CMK (cell line): Measurements from ENCODE around the gene SUMO3.

ENCODE experiments used
- DNase-seq: peaks from one replicate; pipeline ENCODE4 v3.0.0-alpha.2; 2010; ENCODE audit warnings: low read depth

Gene SUMO3

GRCh38 chr21:44778499-44778911, 39.4 kb downstream of the SUMO3 start:
- no peak for DNase-seq

- no peak for DNase-seq
These were observed 39.8 kb downstream of the SUMO3 start for GRCh38 chr21:44778094-44778493.

DNA sequence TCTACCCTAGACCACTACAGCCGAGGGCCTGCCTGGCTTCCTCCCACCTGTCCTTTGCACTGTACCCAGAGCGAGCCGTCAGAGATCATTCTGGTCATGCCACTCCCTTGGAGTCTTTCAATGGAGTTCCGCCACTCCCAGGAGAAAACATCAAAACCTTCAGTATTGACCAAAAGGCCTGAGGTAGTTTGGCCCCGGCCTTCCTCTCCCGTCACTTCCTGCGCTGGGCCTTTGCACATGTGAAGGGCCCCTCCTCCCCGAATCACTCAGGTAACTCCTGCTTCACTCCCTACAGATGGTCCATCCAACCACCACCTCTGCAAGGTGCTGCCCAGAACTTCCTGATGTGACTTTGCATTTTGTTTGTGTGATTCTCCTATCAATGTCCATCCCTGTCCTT, 42.9 kb downstream of the SUMO3 start:
- DNase-seq: no peak

- DNase-seq: no peak
These were observed 44.5 kb downstream of the SUMO3 start for GRCh38 chr21:44773291-44773932.

DNA sequence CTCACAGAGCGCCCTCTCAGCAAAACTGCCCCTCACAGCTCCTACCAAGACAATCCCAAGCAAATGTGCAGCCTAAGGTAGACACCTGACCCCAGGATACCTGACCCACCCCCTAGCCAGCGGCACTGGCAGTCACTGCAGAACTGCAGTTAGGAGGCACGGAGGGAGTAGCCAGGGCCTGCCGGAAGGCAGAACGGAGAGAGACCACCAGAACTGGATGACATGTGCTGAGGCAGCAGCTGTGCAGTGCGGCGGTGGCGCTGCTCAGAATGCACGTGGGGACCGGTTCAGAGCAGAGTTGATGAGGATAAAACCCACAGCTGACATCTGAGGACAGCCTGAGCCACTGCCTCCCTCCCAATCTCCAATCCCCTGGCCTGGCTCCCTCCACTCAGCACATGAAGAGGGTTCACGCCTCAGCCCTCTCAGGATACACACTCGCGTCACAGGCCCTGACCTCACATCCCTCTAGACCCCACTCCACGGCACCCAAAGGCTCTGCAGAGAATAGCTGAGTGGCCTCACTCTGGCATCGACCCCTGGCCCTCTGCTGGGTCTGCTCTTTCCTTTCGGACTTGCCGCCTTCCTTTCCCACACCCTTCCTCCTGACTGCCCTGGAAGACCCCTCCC, 45.9 kb downstream of the SUMO3 start:
- no peak for DNase-seq

DNA sequence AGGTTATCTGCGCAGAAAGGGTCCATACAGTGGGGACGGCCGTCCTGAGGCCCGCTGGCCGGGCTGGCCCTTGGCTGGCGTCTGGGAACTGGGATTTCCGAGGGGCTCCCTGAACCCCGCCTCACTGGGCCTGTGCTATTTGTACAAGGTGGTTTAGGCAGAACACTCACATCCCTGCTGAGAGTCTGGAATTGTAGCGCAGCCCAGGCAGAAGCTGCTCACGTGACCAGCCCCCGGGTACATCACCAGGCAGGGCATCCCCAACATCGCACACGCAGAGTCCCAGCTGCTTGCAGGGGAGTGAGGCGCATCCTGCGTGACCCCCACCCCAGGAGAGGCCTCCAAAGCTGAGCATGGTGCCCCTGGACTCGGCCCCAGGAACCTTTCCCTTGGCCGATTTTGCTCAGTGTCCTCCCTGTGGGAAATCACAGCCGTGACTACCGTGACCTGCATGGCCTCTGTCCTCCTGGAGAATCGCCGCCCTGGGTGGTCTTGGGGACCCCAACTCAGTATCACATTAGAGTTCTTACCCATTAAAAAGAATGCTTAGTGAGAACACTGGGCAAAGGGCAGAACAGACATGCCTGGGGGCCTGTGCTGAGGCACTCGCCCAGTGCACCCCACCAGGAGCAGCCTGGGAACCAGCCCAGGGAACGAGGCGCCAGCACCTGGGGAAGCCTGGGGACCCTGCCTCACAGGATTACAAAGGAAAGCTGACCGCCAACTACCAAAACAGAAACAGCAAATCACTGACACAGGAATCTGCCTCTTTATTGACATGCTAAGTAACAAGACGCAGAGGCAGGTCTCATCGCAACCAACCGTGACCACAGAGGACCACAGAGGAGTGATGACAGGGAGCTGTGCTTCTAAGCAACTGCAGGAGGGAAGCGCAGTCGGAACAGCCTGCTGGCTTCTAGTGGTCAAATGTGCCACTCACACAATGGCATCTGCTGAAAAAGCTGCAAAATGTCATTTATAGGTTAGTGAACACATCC, 49.7 kb downstream of the SUMO3 start:
- no peak for DNase-seq

- DNase-seq: no peak
These were observed 51.0 kb downstream of the SUMO3 start for GRCh38 chr21:44766818-44767354.

- DNase-seq: no peak
These were observed 51.6 kb downstream of the SUMO3 start for GRCh38 chr21:44766014-44766817.

DNA sequence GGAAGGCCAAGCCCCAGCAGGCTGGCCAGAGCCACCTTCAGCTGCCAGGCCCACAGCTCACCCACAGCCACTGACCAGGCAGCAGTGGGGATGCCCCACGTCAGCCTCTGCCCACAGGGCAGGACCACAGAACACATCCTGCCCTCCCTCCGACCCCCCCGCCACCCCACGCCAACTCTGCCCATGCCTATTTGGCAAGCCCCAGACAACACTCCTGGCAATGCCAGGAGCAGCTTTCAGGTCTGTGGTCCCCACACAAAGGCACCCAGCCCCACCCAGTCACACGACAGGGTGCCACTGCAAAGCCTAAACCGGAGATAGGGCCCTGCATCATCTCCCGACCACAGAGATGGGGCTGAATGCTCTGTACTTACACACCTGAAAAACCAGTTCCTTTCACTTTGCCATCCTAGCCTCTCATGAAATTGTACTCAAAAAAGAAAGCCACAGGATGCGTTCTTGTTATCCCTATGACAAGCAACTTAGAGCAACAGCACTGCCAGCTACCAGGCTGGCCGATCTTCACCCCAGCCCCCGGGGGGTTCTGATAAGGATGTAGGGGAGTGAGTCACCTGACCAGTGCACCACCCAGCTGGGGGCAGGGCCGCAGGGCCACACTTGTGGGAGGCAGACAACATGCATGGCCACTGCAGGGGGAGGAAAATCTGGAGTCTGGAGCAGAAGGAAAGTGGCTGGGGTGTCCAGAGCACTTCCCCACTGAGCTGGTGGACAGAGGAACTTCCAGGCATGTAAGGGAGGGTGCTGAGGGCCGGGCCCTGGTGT, 52.4 kb downstream of the SUMO3 start:
- peak; percentile 78 for DNase-seq

GRCh38 chr21:44764319-44765230, 53.3 kb downstream of the SUMO3 start:
- no peak for DNase-seq

- DNase-seq: no peak
These were observed 54.2 kb downstream of the SUMO3 start for GRCh38 chr21:44763451-44764318.

- no peak for DNase-seq
These were observed 54.8 kb downstream of the SUMO3 start for GRCh38 chr21:44763050-44763378.

- no peak for DNase-seq
These were observed 55.4 kb downstream of the SUMO3 start for GRCh38 chr21:44762221-44763049.

GRCh38 chr21:44761747-44762208, 56.1 kb downstream of the SUMO3 start:
- no peak for DNase-seq

- DNase-seq: no peak
These were observed 56.7 kb downstream of the SUMO3 start for GRCh38 chr21:44761011-44761729.

GRCh38 chr21:44760376-44760775, 57.5 kb downstream of the SUMO3 start:
- DNase-seq: no peak

GRCh38 chr21:44759628-44760285, 58.1 kb downstream of the SUMO3 start:
- DNase-seq: no peak
